Natural killer cell treated with Interleukin-12 subunit alpha and Interleukin-12 subunit beta and Interleukin-15 and Interleukin-18, amount 100 ng/mL, for 72 hours (primary cell): ENCODE measurements around the gene GDF10. TPM values are rescaled to one million over a fixed set of nuclear protein-coding genes. Genes with fewer than 3 reads are reported as not detected.

ENCODE experiments used
- ATAC-seq, 2 donors: fragments of 150-1000 bp; cut with Tn5 transposase in 1 of 2; sonication (Bioruptor Pico), chemical (Tn5 transposase) in 1 of 2; 2 replicates each; pipeline ENCODE4 v1.10.0; 2021
- DNase-seq: peaks from one replicate; pipeline ENCODE4 v3.0.0; 2022; ENCODE audit warnings: low spot score
- H3K27ac Mint-ChIP-seq, 2 donors: 1 replicate in 1 of 2; 2 replicates in 1 of 2; pipeline ENCODE4 v1.8.0; 2022; ENCODE audit warnings: mixed read lengths in 2 of 2, mild to moderate bottlenecking in 1 of 2, moderate library complexity in 1 of 2
- H3K27me3 Mint-ChIP-seq, 2 donors: 1 replicate in 1 of 2; 2 replicates in 1 of 2; pipeline ENCODE4 v1.8.0; 2022; ENCODE audit warnings: mixed read lengths in 2 of 2
- H3K36me3 Mint-ChIP-seq: one replicate; pipeline ENCODE4 v1.8.0; 2022; ENCODE audit warnings: mixed read lengths
- H3K4me1 Mint-ChIP-seq, 2 donors: 1 replicate in 1 of 2; 2 replicates in 1 of 2; pipeline ENCODE4 v1.8.0; 2022; ENCODE audit warnings: low read depth in 2 of 2, mixed read lengths in 2 of 2, mild to moderate bottlenecking in 1 of 2
- H3K4me3 Mint-ChIP-seq: one replicate; pipeline ENCODE4 v1.8.0; 2022; ENCODE audit warnings: mixed read lengths
- H3K9me3 Mint-ChIP-seq: 2 replicates; pipeline ENCODE4 v1.8.0; 2022; ENCODE audit warnings: mixed read lengths
- total RNA-seq, 2 donors: library from RNA; stranded (reverse); gene quantifications; one replicate each; pipeline ENCODE4 v1.2.3, GENCODE V29; 2022

The GDF10 gene
- total RNA-seq, 2 donors from 2014 or later: not detected

- no peak for ATAC-seq
- H3K27me3 Mint-ChIP-seq: peaks cover 0 to 6% of the 10 kb centered on the region in 2 donors
Measured at GRCh38 chr10:47260505-47261111, 39.4 kb upstream of the GDF10 start.

GRCh38 chr10:47261121-47261520, 38.9 kb upstream of the GDF10 start:
- no peak for DNase-seq
- peak in 1 of 2 donors; percentile 21 for ATAC-seq
- Mint-ChIP-seq H3K36me3 (no peaks in the 10 kb centered on the region), H3K9me3 (no peaks in the 10 kb centered on the region), H3K27ac (peak overlapping the region in 1 of 2 donors; percentile 18), H3K4me1 (peaks cover 9 to 17% of the 10 kb centered on the region in 2 donors), H3K27me3 (peaks cover 0 to 6% of the 10 kb centered on the region in 2 donors), H3K4me3 (no peak overlapping the region)

More at GRCh38 chr10:47260505-47261111, 39.4 kb upstream of the GDF10 start:
- peaks cover 9 to 17% of the 10 kb centered on the region in 2 donors for H3K4me1 Mint-ChIP-seq
- no peak for DNase-seq
- H3K9me3 Mint-ChIP-seq: no peaks in the 10 kb centered on the region
- no peaks in the 10 kb centered on the region for H3K36me3 Mint-ChIP-seq
- H3K4me3 Mint-ChIP-seq: no peak overlapping the region
- H3K27ac Mint-ChIP-seq: peak overlapping the region in 1 of 2 donors; percentile 18

DNA sequence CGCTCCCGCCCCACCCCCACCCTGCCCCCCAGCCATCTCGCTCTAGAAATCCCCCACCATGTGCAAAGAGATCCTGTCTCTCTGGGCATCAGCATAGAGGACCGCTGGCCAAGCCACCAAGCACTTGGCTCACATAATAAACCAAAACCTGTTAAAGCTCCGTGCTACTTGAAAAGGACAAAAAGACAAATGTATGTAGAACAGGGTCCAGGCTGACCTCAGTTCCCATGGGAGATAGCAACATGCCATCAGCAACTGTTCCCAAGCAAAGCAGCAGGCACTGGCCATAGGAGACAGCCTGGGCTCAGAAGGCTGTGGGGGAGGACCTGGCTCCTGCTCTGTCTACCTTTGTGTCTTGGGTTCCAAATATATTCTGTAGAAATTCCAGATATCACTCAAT, 38.4 kb upstream of the GDF10 start:
- no peak overlapping the region for H3K27ac Mint-ChIP-seq
- no peaks in the 10 kb centered on the region for H3K36me3 Mint-ChIP-seq
- H3K4me1 Mint-ChIP-seq: peaks cover 9 to 17% of the 10 kb centered on the region in 2 donors
- H3K9me3 Mint-ChIP-seq: no peaks in the 10 kb centered on the region
- ATAC-seq (no peak), DNase-seq (no peak)
- H3K27me3 Mint-ChIP-seq: peaks cover 0 to 6% of the 10 kb centered on the region in 2 donors
- no peak overlapping the region for H3K4me3 Mint-ChIP-seq

DNA sequence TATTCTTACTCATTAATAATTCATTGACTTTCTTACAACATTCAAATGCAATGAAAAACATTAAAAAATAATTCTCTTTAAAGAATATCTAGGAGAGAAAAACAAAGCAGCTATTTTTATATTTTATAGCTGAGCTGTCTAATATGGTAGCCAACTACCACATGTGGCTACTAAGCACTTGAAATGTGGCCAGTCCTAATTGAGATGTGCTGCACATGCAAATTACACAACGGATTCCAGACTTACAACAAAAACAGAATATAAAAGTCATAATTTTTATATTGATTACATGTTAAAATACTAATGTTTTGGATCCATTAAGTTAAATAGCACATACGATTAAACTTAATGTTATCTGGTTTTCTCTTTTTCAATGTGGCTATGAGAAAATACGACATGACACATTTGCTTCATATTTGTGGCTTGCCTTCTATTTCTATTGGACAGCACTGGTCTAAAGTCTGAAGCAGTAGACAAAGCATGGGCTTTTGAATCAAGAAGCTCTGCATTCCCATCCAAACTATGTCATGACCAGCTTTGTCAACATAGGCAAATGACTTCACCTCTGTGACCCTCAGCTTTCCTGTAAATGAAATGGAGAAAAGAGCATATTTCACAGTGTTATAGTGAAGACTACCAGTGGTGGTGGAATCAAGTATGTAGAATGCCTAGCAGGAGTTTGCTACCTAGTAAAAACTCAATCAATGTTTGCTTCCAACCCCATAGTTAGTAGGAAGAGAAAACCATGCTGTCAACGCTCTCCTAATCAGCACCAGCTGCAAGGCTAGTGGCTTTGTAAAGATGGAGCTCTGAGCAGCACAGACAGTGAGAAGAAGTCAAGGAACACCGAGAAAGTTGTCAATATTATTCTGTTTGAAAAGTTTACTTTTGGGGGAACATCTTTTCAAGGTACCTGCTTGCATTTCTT, 37.1 kb upstream of the GDF10 start:
- H3K27me3 Mint-ChIP-seq: peaks cover 0 to 6% of the 10 kb centered on the region in 2 donors
- no peak for DNase-seq
- H3K4me1 Mint-ChIP-seq: peaks cover 2 to 6% of the 10 kb centered on the region in 2 donors
- ATAC-seq: no peak
- H3K4me3 Mint-ChIP-seq: no peak overlapping the region
- no peaks in the 10 kb centered on the region for H3K36me3 Mint-ChIP-seq
- H3K27ac Mint-ChIP-seq: no peak overlapping the region
- no peaks in the 10 kb centered on the region for H3K9me3 Mint-ChIP-seq

GRCh38 chr10:47264797-47265281, 35.2 kb upstream of the GDF10 start:
- no peak overlapping the region for H3K4me3 Mint-ChIP-seq
- no peak for DNase-seq
- ATAC-seq: peak in 1 of 2 donors; percentile 55
- H3K36me3 Mint-ChIP-seq: no peaks in the 10 kb centered on the region
- H3K27me3 Mint-ChIP-seq: peaks cover 0 to 6% of the 10 kb centered on the region in 2 donors
- H3K4me1 Mint-ChIP-seq: peaks cover 0 to 5% of the 10 kb centered on the region in 2 donors
- no peaks in the 10 kb centered on the region for H3K9me3 Mint-ChIP-seq
- no peak overlapping the region for H3K27ac Mint-ChIP-seq

DNA sequence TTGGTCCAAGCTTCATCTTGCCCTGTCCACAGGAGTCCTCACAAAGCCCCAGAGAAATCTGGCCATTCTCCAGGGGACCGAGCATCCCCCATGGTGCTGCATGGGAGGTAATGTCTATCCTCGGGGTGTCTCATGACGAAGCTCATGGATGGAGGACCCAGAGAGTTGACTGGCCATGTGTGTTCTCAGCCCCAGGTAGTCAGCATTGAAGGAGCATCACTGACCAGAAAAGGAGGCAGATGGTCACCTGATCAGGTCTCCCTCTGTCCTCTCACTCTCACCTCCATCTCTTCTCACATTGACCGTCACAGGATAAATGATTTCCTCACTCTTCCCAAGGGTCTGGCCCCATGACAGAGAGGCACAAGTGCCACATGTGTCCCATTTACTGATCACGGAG, 33.4 kb upstream of the GDF10 start:
- no peaks in the 10 kb centered on the region for H3K9me3 Mint-ChIP-seq
- H3K4me1 Mint-ChIP-seq: no peaks in the 10 kb centered on the region
- no peak for DNase-seq
- H3K27me3 Mint-ChIP-seq: peaks cover 0 to 13% of the 10 kb centered on the region in 2 donors
- H3K27ac Mint-ChIP-seq: no peak overlapping the region
- no peak overlapping the region for H3K4me3 Mint-ChIP-seq
- ATAC-seq: no peak
- H3K36me3 Mint-ChIP-seq: no peaks in the 10 kb centered on the region

DNA sequence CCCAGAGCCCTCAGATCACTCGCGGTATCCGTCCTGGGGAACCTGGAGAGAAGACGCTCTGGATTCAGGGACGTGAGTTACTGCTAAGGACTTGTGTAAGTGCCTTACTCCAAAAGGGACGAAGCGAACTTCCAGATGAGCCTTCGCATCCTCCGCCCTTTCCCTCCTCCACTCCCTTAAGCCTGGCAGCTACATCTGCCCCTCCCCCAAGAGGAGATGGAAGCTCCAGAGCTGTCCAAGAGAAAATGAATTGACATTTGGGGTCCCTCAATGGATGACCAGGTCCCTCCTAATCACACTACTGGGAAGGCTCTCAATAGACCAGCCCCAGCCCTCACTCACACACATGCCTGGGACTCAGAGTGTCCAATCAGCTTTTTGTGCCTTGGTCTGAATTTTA, 31.3 kb upstream of the GDF10 start:
- H3K4me1 Mint-ChIP-seq: no peaks in the 10 kb centered on the region
- no peak overlapping the region for H3K27ac Mint-ChIP-seq
- H3K27me3 Mint-ChIP-seq: peaks cover 2 to 12% of the 10 kb centered on the region in 2 donors
- H3K9me3 Mint-ChIP-seq: no peaks in the 10 kb centered on the region
- no peaks in the 10 kb centered on the region for H3K36me3 Mint-ChIP-seq
- DNase-seq (no peak), ATAC-seq (no peak)
- H3K4me3 Mint-ChIP-seq: no peak overlapping the region

GRCh38 chr10:47269294-47269693, 30.7 kb upstream of the GDF10 start:
- Mint-ChIP-seq H3K27me3 (peaks cover 2 to 13% of the 10 kb centered on the region in 2 donors), H3K4me1 (no peaks in the 10 kb centered on the region), H3K4me3 (no peak overlapping the region), H3K36me3 (no peaks in the 10 kb centered on the region), H3K27ac (no peak overlapping the region), H3K9me3 (no peaks in the 10 kb centered on the region)
- ATAC-seq (no peak), DNase-seq (no peak)

DNA sequence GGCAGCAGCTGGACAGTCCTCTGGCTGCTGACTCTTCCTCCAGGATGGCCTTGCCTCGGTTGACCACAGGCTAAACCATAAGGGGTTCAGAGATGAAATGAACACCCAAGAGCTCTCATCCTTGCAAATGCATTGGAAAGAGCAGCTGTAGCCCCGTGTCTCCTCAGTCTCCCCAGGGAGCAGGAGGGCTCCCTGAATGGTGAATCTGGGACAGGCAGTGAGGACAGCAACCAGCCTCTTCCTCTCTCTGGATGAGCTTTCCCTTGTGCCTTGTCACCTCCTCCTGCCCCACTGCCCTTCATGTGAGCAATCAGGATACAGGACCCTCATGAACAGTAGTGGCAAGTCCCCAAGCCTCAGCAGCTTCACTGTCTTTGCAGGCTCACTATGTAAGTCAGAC, 23.9 kb upstream of the GDF10 start:
- H3K4me1 Mint-ChIP-seq: peaks cover 0 to 2% of the 10 kb centered on the region in 2 donors
- H3K27ac Mint-ChIP-seq: no peak overlapping the region
- peaks cover 14 to 24% of the 10 kb centered on the region in 2 donors for H3K27me3 Mint-ChIP-seq
- no peak for DNase-seq
- ATAC-seq: no peak
- no peaks in the 10 kb centered on the region for H3K9me3 Mint-ChIP-seq
- no peaks in the 10 kb centered on the region for H3K36me3 Mint-ChIP-seq
- H3K4me3 Mint-ChIP-seq: no peak overlapping the region

DNA sequence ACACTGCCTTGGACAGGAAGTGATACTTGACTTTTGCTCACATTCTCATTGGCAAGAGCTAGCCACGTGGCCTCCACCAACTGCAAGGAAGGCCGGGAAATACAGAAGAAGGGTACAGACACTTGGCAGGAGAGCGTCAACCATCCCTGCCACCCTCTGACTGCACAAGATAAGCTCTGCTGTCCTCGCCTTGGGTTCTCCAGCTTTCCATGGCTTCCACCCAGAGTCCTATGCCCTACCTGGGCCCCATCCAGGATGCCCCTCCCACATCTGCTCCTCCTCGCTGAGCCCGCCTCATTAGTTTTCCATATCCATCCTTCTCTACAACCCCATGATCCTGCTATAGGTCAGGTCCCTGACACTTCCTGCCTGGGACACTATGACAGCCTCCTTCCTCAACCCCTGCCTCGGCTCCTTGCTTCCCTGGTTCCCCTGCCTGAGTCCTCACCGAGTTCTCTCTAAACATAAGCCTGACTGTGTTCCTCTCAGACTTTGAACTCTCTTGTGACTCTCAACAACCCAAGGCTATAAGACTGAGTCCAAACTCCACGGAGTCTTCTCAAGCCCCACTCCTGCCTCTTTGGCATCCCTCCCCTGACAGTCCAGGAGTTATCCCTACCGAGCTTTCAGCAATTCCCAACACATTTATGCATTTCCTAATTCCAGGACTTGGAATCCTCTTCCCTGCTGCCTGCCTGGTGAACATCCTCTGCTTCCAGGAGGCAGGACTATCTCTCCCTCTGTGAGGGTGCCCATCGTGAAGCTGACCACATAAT, 23.2 kb upstream of the GDF10 start:
- Mint-ChIP-seq H3K4me1 (peaks cover 0 to 2% of the 10 kb centered on the region in 2 donors), H3K4me3 (no peak overlapping the region), H3K9me3 (no peaks in the 10 kb centered on the region), H3K36me3 (no peaks in the 10 kb centered on the region), H3K27ac (no peak overlapping the region), H3K27me3 (peaks cover 14 to 19% of the 10 kb centered on the region in 2 donors)
- ATAC-seq (no peak), DNase-seq (no peak)

DNA sequence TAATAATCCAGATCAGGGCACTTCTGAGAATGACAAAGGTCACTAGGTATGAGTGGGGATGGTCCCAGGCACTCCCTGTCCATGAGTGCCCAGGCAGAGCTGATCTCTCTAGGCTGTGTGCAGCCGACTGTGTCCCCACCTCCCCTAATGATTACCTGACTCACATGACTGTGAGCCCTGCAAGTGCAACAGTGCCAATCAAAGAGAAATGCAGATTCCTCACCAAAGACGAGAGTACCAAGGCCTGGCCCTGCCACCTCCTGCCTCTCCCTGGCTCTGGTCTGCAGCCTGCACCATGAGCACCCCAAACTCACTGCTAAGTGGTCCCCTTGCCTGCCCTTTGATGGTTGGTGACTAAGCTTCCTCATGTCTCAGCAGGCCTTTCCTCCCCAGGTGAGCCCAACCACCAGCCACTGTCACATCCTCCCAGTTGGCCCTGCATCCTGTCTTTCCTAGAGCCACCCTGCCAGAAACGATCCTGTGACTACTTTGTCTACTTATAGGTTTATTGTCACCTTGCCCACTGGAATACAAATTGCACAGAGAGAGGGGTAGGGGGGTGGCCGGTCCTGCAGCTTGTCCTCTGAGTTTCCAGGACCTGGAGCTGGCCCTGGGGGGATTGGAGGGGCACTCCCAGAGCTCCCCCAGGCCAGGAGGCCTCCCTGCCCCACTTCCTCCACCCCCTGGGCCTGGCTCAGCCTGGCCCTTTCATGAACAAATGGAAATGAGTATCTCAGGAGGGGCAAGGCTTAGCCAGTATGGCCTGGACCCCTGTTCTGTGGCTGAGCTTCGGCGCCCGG, 22.4 kb upstream of the GDF10 start:
- DNase-seq (no peak), ATAC-seq (peak; percentile 37 to 50)
- no peak overlapping the region for H3K27ac Mint-ChIP-seq
- H3K36me3 Mint-ChIP-seq: no peaks in the 10 kb centered on the region
- H3K4me3 Mint-ChIP-seq: no peak overlapping the region
- no peaks in the 10 kb centered on the region for H3K9me3 Mint-ChIP-seq
- peaks cover 0 to 2% of the 10 kb centered on the region in 2 donors for H3K4me1 Mint-ChIP-seq
- H3K27me3 Mint-ChIP-seq: peaks cover 14 to 19% of the 10 kb centered on the region in 2 donors

GRCh38 chr10:47278152-47278473, 21.9 kb upstream of the GDF10 start:
- H3K9me3 Mint-ChIP-seq: no peaks in the 10 kb centered on the region
- no peak overlapping the region for H3K4me3 Mint-ChIP-seq
- no peak overlapping the region for H3K27ac Mint-ChIP-seq
- peaks cover 14 to 19% of the 10 kb centered on the region in 2 donors for H3K27me3 Mint-ChIP-seq
- peaks cover 0 to 2% of the 10 kb centered on the region in 2 donors for H3K4me1 Mint-ChIP-seq
- ATAC-seq (no peak), DNase-seq (no peak)
- H3K36me3 Mint-ChIP-seq: no peaks in the 10 kb centered on the region

- Mint-ChIP-seq H3K27ac (no peak overlapping the region), H3K4me1 (peaks cover 0 to 2% of the 10 kb centered on the region in 2 donors), H3K4me3 (no peak overlapping the region), H3K36me3 (no peaks in the 10 kb centered on the region), H3K27me3 (peaks cover 12 to 18% of the 10 kb centered on the region in 2 donors), H3K9me3 (no peaks in the 10 kb centered on the region)
- no peak for DNase-seq
- ATAC-seq: no peak
Measured at GRCh38 chr10:47278720-47279119, 21.3 kb upstream of the GDF10 start.
